MV-4-11 (cell line): ENCODE data around the gene DGLUCY.
"Not testable (repeated sequence)": the region's sequence is repeated elsewhere in the genome, so short reads cannot be mapped to it uniquely, and the experiment has no call there.

Experiments used
- DNase-seq: peaks from one replicate; lab custom pipeline; 2025; lab: John Stamatoyannopoulos, UW

The DGLUCY gene

DNA sequence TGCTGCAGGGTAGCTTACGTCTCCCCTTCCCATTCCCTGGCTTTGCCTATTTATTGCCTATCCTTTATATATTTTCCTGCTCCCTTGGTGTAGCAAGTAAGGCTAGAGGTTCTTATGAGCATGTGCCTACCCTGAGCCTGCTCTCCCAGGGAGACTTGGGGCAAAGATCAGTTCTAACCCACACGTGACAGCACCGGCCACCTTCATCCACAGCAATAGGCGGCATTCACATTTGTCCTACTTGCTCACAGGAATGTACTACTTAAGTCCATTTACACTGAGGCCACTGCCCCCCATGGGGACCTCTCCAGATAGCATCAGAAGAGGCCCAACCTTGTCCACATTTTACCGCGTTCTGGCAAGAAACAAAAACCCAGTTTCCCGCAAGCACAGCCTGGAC is 122.0 kb downstream of the DGLUCY start:
- no peak for DNase-seq

DNA sequence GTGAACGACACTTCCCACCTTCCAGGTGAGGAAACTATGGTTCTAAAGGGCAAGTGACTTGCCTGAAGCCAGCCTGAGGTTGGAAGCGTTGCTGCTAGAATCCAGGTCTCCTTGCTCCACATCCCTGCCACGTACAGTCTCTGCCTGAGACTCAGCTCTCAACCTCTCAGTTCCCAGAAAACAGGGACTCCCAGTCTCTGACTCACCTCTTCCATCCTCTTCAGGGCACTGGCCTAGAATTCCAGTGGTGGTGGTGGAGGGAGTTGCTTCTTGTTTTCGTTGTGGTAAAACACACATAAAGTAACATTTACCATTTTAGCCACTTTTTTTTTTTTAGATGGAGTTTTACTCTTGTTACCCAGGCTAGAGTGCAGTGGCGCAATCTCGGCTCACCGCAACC is 123.3 kb downstream of the DGLUCY start:
- DNase-seq = peak; percentile 84

- peak; percentile 58 for DNase-seq
Observed at GRCh38 chr14:91238085-91238484, 124.2 kb downstream of the DGLUCY start.

DNA sequence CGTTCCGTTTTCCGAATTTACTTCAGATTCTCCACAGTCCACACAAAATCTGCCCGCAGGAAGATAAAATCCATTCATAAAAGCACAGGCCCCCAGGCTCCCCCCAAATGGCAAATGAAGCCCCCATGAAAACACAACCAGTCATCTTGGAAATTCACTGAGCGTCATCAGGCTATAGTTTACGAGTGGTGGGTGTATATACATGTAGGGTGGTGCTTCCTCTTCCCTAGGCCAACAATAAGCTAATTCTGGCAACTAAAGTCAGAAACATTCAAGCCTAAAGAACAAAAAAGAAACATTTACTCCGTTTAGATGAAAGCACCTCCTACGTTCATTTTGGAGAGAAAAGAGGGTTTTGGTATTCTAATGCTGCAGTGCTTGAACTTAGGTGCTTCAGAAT is 124.8 kb downstream of the DGLUCY start:
- DNase-seq = no peak

- DNase-seq = peak; percentile 98
Observed at GRCh38 chr14:91241863-91242262, 128.0 kb downstream of the DGLUCY start.

DNA sequence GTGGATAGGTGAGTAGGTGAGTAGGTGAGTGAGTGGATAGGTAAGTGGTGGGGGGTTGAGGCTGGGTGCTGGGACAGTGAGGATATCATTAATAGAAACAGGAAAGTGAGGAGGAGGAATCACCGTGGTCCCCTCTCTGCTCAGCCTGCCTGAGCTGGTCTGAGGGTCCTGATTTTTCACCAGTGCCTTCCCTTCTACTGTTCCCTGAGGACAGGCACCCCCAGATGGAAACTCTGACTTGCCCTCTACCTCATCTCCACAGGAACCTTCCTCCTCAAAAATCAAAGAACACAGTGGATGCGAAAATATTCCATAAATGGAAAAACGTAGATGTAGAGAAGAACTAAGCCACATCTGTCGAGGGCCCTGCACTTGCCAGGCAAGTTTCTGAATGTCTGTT is 128.8 kb downstream of the DGLUCY start:
- DNase-seq = no peak

- no peak for DNase-seq
Observed at GRCh38 chr14:91243074-91243471, 129.2 kb downstream of the DGLUCY start.

GRCh38 chr14:91244501-91244901 is 130.6 kb downstream of the DGLUCY start, which contains the start of gene GPR68:
Gene GPR68 (minus strand): TSS chr14:91244704. CDS start chr14:91235050, 9,654 bp downstream.
- DNase-seq = peak; percentile 11

DNA sequence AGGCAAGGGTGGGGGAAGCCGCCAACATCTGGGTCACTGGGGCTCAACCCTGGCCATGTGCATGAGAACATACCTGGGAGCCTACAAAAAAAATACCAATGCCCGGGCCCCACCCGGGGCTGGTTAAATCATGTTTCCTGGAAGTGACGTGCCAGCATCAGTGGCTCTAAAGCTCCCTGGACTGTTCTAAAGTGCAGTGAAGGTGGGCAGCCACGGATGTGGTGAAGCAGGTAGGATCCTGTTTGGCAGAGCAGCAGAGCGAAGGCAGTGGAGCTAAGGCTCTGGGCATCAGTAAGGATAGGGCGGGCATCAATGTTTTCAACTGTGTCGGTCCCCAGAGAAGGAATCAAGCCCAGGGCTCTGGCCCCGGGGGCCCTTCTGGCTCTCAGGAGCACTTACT is 131.2 kb downstream of the DGLUCY start:
- no peak for DNase-seq

DNA sequence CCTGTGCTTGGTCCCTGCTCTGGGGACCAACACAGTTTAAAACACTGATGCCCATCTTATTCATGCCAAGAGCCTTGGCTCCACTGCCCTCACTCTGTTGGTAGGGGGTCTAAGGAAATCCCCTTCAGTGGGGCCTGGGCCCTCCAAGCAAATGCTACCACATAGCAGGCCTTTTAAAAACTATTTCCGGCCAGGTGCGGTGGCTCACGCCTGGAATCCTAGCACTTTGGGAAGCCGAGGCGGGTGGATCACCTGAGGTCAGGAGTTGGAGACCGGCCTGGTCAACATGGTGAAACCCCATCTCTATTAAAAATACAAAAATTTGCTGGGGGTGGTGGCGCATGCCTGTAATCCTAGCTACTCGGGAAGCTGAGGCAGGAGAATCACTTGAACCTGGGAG is 131.7 kb downstream of the DGLUCY start:
- not testable (repeated sequence) for DNase-seq

DNA sequence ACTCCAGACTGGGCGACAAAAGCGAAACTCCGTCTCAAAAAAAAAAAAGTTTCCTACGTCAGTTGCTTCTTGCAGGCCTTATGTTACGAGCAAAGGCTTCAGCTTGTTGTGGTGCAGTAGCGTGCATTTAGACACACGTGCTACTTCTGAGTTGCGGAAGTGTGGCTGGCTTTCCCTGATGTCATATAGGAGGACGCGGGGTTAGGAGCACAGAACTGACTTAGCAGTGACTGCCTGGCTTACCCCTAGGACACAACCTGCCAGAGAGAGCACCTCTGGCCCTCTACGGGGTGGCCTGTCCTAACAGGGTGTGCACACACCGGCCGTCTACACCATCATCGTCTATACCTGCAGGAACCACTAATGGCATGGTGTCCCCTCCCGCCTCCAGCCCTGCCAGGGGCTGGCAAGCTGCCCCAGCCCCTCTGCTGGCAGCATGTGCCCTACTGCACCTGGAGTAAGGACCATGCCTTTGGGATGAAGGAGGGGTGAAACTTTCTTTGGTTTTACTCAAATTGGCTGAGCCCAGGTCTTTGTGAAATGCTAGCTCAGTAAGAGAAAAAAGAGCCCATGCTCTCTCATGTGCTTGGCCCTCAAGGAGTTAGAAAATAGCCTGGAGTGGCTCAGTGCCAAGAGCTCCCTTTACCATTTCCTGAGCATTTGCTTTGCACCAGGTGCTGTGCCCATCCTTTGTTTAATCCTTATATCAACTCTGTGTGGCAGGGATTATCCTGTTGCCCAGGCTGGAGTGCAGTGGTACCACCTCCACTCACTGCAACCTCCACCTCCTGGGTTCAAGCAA is 132.4 kb downstream of the DGLUCY start:
- no peak for DNase-seq

DNA sequence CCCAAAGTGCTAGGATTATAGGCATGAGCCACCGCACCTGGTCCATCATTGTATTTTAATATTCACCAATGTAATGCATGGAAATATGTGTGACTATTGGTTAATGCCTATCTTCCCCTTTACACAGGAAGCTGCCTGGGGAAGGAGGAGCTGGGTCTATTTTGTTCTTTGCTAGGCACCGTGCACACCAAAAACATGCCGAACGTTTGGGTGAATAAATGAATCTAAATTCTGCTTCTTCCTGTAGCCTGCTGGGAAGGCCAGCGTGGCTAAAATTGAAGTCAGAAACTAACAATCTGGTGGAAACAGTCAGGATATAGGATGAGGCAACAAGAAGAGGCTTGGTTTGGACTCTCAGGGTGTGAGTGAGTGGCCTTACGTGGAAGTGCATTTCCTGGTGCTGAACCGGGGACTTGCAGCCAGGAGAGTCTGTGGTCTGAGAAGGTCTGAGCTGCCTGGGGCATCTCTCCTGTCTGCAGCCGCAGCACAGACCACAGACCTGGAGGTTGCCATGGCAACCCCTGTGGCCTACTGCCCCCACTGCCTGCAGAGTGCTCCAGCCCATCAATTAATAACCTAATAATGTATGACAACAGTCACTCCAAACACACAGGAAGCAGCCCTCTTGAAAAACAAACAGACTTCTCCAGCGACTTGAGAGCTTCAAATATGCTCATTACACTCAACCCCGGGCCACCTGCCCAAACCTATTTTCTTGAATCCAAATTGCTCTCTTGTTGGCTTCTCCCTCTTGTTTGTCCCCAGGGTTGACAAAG is 136.2 kb downstream of the DGLUCY start:
- DNase-seq = peak; percentile 68

- peak; percentile 17 for DNase-seq
Observed at GRCh38 chr14:91250912-91251311, 137.0 kb downstream of the DGLUCY start.

- no peak for DNase-seq
Observed at GRCh38 chr14:91252871-91253794, 139.3 kb downstream of the DGLUCY start.

- DNase-seq = no peak
Observed at GRCh38 chr14:91253795-91254323, 140.0 kb downstream of the DGLUCY start.

GRCh38 chr14:91254461-91254860 is 140.6 kb downstream of the DGLUCY start:
- no peak for DNase-seq

- DNase-seq = no peak
Observed at GRCh38 chr14:91255026-91255695, 141.3 kb downstream of the DGLUCY start.

- DNase-seq = no peak
Observed at GRCh38 chr14:91256661-91257060, 142.8 kb downstream of the DGLUCY start.

GRCh38 chr14:91257328-91258010 is 143.6 kb downstream of the DGLUCY start:
- no peak for DNase-seq

DNA sequence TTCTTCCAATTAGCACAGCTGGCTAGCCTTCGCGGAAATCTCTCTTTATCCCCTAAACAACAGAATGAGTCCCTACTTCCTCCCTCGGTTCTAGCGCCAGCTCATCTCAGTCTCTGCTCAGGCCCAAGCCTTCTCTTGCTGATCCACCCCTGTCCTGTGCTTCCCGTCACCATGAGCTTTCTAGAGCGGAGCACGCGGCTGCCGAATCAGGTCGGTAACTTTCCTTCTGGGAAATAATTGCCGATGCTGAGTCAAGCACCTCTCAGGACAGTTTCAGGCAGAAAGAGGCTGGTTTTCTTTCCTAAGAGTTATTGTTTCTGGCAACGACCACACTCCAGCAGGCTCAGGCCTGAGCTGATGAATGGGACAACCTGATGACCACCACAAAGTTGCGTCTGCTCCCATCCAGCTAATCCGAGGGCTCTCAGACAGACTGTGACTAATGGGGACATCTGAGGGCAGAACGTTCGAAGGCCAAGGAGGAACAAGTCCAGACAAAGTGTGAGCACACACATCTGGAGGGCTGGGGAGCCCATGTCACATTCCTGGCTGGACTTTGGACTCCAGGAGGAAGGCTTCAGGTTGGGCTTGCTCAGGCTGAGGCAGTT is 144.2 kb downstream of the DGLUCY start:
- peak; percentile 49 for DNase-seq
